Tibial nerve (tissue), 4 donors: ENCODE data around the gene TAF1C.

Source experiments
- EP300 ChIP-seq, 2 donors: sonication (generic); formaldehyde crosslinking; IDR thresholded peaks; one replicate each; pipeline ENCODE4 v1.6.1; 2017; ENCODE audit warnings: antibody characterized with exemption in 2 of 2, mild to moderate bottlenecking in 1 of 2
- POLR2A ChIP-seq, 2 donors: fragments of 450-650 bp; IDR thresholded peaks; one replicate each; pipeline ENCODE4 v1.6.1; 2017; ENCODE audit warnings: antibody characterized with exemption in 2 of 2, mild to moderate bottlenecking in 2 of 2, moderate library complexity in 2 of 2
- TF ChIP-seq, protein P1 (sequence below), 5 experiments: fragments of 200-600 bp in 3 of 5; fragments of 450-650 bp in 2 of 5; sonication (generic) in 3 of 5; IDR thresholded peaks; one replicate each; pipeline ENCODE4 v1.5.1; 2016 to 2019; ENCODE audit warnings: antibody characterized with exemption in 5 of 5, mild to moderate bottlenecking in 3 of 5, moderate library complexity in 2 of 5

DNA sequence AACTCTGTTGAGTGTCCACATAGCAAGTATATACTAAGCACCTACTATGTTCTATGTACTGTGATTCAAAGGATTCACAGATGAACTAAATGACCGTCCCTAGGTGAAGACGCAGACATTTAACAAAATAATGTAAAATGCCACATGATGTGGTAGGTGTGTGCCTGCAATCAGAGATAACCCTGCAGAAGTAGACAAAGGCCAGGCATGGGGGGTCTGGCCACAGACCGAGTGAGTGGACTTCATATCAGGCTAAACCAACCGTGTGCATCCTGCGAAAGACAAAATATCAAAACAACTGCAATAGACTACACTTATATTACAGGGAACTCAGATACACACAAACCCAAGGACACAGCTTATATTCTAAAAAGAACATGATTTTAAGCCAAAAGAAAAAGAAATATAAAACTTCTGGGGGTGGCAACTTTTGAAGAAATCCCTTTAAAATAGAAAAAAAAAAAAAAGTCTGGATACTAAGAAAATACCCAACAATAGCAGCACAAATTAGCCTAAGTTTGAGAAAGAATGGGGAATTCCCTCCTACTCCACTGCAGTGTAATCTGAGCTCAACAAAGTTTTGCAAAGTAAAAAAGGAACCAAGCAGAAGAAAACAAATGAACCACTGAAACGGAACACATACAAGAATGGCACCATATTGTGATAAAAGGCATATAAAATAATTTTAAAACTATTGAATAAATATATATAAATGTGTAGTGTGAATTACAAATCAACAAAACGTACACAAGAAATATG is 54.2 kb downstream of the TAF1C start:
- TF ChIP-seq, protein P1, sequence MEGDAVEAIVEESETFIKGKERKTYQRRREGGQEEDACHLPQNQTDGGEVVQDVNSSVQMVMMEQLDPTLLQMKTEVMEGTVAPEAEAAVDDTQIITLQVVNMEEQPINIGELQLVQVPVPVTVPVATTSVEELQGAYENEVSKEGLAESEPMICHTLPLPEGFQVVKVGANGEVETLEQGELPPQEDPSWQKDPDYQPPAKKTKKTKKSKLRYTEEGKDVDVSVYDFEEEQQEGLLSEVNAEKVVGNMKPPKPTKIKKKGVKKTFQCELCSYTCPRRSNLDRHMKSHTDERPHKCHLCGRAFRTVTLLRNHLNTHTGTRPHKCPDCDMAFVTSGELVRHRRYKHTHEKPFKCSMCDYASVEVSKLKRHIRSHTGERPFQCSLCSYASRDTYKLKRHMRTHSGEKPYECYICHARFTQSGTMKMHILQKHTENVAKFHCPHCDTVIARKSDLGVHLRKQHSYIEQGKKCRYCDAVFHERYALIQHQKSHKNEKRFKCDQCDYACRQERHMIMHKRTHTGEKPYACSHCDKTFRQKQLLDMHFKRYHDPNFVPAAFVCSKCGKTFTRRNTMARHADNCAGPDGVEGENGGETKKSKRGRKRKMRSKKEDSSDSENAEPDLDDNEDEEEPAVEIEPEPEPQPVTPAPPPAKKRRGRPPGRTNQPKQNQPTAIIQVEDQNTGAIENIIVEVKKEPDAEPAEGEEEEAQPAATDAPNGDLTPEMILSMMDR (IDR thresholded peaks at IDR 0.05): no peak
- TF ChIP-seq POLR2A (IDR thresholded peaks at IDR 0.05) (no peak), EP300 (IDR thresholded peaks at IDR 0.05) (no peak)
